Endothelial cell of umbilical vein (primary cell): ENCODE measurements around the gene NDUFA5.

Source experiments
- GATA2 ChIP-seq: IDR thresholded peaks from 2 replicates; pipeline ENCODE4 v1.7.0; 2011; ENCODE audit warnings: low read depth, mild to moderate bottlenecking, moderate library complexity, mixed read lengths, low read length; ENCODE audit not compliant: insufficient read length, insufficient read depth
- JUN ChIP-seq: IDR thresholded peaks from 2 replicates; pipeline ENCODE4 v1.6.1; 2011; ENCODE audit warnings: borderline replicate concordance, low read depth; ENCODE audit not compliant: insufficient read length, insufficient read depth
- POLR2A ChIP-seq: IDR thresholded peaks from 2 replicates; pipeline ENCODE4 v1.6.1; 2012; ENCODE audit warnings: low read depth, mild to moderate bottlenecking, control low read depth, low read length
- POLR2AphosphoS5 ChIP-seq: IDR thresholded peaks from 2 replicates; pipeline ENCODE4 v1.6.1; 2012; ENCODE audit warnings: low read depth, mild to moderate bottlenecking, control low read depth, low read length, moderate library complexity; ENCODE audit not compliant: insufficient read depth
- TF ChIP-seq, protein P1 (sequence below), 2 donors: IDR thresholded peaks; 1 replicate in 1 of 2; 2 replicates in 1 of 2; pipeline ENCODE4 v1.5.1; 2011; ENCODE audit warnings: low read length in 2 of 2, mild to moderate bottlenecking in 2 of 2, moderate library complexity in 2 of 2, control low read depth in 1 of 2, inconsistent platforms in 1 of 2, low read depth in 1 of 2; ENCODE audit not compliant: insufficient read depth in 1 of 2; ENCODE audit errors: extremely low read depth in 1 of 2
- TF ChIP-seq, protein P2 (sequence below): IDR thresholded peaks from 2 replicates; pipeline ENCODE4 v1.6.1; 2011; ENCODE audit not compliant: insufficient read depth, insufficient read length

DNA sequence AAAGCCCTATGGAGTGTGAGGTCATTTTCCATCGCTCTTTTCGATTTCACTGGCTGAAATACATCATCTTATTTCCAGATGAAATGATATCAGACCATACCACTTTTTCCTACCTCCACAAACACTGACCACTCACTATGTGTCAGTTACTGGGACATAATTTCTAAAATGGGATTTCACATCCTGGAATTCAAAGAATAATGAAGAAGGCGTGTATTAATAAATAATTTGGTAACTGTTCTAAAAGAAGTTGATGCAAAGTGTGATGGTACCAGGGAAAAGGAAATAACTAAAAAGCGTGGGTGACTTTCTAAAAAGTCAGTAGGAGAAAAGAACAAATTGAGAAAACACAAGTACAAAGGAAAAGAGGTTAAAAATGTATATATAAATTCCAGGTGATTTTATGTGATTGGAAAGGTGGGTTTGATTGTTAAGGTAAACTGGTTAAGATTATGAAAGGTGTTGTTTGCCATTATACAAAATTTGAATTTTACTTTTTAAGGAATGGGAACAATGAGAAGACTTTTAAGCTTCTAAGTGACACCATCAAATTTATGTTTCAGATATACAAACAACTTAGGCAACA is 764 bp upstream of the NDUFA5 start:
- TF ChIP-seq POLR2A (no peak), GATA2 (no peak), POLR2AphosphoS5 (no peak), JUN (no peak)
- TF ChIP-seq, protein P1, sequence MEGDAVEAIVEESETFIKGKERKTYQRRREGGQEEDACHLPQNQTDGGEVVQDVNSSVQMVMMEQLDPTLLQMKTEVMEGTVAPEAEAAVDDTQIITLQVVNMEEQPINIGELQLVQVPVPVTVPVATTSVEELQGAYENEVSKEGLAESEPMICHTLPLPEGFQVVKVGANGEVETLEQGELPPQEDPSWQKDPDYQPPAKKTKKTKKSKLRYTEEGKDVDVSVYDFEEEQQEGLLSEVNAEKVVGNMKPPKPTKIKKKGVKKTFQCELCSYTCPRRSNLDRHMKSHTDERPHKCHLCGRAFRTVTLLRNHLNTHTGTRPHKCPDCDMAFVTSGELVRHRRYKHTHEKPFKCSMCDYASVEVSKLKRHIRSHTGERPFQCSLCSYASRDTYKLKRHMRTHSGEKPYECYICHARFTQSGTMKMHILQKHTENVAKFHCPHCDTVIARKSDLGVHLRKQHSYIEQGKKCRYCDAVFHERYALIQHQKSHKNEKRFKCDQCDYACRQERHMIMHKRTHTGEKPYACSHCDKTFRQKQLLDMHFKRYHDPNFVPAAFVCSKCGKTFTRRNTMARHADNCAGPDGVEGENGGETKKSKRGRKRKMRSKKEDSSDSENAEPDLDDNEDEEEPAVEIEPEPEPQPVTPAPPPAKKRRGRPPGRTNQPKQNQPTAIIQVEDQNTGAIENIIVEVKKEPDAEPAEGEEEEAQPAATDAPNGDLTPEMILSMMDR (IDR thresholded peaks at IDR 0.05; ENCODE audit: extremely low read depth in 1 of 2, insufficient read depth in 1 of 2, low read depth in 1 of 2, low read length in 2 of 2) = no peak
- TF ChIP-seq, protein P2, sequence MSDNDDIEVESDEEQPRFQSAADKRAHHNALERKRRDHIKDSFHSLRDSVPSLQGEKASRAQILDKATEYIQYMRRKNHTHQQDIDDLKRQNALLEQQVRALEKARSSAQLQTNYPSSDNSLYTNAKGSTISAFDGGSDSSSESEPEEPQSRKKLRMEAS = no peak
